ENCODE measurements around the gene PRPF31. TPM values are rescaled to one million over a fixed set of nuclear protein-coding genes. Genes with fewer than 3 reads are reported as not detected.

Gene PRPF31
- total and polyA plus RNA-seq, 2 of the 13 experiments (the other 11 are each of a cell fraction or from before 2014, with no cell fraction given), result 23.8 to 63.8 TPM

DNA sequence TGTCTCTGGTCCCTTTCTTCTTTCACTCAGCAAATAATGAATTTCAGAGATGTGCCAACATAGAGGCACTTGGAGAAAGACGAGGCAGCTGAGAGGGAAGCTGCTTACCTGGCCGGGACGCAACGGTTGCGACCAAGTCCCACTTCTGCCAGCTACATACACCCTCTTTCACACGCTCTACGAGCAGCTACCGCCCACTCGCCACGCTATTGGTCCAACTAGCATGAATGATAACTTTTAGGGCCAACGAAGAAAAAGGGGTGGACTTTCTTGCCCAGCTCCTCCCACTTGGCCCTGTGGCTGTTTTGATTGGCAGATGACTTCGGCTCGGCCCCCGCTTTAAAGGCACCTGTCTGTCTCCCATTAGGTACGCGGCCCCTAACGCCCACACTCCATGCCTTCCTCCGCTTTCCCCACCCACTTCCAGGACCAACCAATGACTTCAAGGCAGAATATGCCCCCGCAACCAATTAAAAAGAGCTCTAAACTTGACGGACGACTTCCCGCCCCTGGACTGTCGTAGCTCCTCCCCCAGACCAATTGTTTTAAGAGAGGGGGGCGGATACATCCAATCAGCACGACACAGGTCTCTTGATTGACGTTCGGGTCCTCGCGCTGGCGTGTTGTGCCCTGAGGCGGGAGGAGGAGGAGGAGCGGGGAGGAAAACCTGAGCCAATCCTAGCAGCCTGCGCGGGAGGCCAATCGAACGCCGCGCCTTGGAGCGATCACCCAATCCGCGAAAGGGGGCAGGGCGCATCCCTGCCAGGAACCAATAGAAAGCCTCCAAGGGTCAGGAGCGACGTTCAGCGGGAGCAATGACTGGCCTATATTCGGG lies 21.5 kb downstream of the PRPF31 start (continued):
- no peak; the same call in 1 of the 2 replicates for TF ChIP-seq ZNF788 (CRISPR knock-in tag; IDR thresholded peaks at IDR 0.05; ENCODE audit: borderline replicate concordance)
- peak; percentile 63; the same call in 1 of the 2 replicates for TF ChIP-seq ZNF792 (CRISPR knock-in tag; IDR thresholded peaks at IDR 0.05)
- TF ChIP-seq, protein P1, sequence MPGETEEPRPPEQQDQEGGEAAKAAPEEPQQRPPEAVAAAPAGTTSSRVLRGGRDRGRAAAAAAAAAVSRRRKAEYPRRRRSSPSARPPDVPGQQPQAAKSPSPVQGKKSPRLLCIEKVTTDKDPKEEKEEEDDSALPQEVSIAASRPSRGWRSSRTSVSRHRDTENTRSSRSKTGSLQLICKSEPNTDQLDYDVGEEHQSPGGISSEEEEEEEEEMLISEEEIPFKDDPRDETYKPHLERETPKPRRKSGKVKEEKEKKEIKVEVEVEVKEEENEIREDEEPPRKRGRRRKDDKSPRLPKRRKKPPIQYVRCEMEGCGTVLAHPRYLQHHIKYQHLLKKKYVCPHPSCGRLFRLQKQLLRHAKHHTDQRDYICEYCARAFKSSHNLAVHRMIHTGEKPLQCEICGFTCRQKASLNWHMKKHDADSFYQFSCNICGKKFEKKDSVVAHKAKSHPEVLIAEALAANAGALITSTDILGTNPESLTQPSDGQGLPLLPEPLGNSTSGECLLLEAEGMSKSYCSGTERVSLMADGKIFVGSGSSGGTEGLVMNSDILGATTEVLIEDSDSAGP (CRISPR knock-in tag; IDR thresholded peaks at IDR 0.05; ENCODE audit: borderline replicate concordance), result peak; percentile 50; the same call in 1 of the 2 replicates
- TF ChIP-seq ZFP62 (CRISPR knock-in tag; IDR thresholded peaks at IDR 0.05), result no peak
- TF ChIP-seq, protein P2, sequence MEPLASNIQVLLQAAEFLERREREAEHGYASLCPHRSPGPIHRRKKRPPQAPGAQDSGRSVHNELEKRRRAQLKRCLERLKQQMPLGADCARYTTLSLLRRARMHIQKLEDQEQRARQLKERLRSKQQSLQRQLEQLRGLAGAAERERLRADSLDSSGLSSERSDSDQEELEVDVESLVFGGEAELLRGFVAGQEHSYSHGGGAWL (CRISPR knock-in tag; IDR thresholded peaks at IDR 0.05), result no peak
- no peak for TF ChIP-seq PHB2 (IDR thresholded peaks at IDR 0.05; ENCODE audit: partially characterized antibody)
- no peak for TF ChIP-seq RBFOX2 (IDR thresholded peaks at IDR 0.05; ENCODE audit: low read depth, low read length)
- TF ChIP-seq, protein P3, sequence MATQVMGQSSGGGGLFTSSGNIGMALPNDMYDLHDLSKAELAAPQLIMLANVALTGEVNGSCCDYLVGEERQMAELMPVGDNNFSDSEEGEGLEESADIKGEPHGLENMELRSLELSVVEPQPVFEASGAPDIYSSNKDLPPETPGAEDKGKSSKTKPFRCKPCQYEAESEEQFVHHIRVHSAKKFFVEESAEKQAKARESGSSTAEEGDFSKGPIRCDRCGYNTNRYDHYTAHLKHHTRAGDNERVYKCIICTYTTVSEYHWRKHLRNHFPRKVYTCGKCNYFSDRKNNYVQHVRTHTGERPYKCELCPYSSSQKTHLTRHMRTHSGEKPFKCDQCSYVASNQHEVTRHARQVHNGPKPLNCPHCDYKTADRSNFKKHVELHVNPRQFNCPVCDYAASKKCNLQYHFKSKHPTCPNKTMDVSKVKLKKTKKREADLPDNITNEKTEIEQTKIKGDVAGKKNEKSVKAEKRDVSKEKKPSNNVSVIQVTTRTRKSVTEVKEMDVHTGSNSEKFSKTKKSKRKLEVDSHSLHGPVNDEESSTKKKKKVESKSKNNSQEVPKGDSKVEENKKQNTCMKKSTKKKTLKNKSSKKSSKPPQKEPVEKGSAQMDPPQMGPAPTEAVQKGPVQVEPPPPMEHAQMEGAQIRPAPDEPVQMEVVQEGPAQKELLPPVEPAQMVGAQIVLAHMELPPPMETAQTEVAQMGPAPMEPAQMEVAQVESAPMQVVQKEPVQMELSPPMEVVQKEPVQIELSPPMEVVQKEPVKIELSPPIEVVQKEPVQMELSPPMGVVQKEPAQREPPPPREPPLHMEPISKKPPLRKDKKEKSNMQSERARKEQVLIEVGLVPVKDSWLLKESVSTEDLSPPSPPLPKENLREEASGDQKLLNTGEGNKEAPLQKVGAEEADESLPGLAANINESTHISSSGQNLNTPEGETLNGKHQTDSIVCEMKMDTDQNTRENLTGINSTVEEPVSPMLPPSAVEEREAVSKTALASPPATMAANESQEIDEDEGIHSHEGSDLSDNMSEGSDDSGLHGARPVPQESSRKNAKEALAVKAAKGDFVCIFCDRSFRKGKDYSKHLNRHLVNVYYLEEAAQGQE (IDR thresholded peaks at IDR 0.05; ENCODE audit: borderline replicate concordance in 1 of 2, low read depth in 1 of 2, low read length in 2 of 2), result peak in 1 of 2 experiments; percentile 30; a peak in 1 of 4 replicates
- peak; percentile 25; the same call in 1 of the 2 replicates for TF ChIP-seq SALL1 (CRISPR knock-in tag; IDR thresholded peaks at IDR 0.05)
- TF ChIP-seq AHR (CRISPR knock-in tag; IDR thresholded peaks at IDR 0.05), result no peak
- 0 out of 2 replicates have a peak, but pooled peaks have one; percentile 25 for TF ChIP-seq NCOA2 (CRISPR knock-in tag; IDR thresholded peaks at IDR 0.05)
- TF ChIP-seq, protein P4, sequence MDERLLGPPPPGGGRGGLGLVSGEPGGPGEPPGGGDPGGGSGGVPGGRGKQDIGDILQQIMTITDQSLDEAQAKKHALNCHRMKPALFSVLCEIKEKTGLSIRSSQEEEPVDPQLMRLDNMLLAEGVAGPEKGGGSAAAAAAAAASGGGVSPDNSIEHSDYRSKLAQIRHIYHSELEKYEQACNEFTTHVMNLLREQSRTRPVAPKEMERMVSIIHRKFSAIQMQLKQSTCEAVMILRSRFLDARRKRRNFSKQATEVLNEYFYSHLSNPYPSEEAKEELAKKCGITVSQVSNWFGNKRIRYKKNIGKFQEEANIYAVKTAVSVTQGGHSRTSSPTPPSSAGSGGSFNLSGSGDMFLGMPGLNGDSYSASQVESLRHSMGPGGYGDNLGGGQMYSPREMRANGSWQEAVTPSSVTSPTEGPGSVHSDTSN (CRISPR knock-in tag; IDR thresholded peaks at IDR 0.05), result peak; percentile 94
- peak; percentile 35; the same call in 1 of the 2 replicates for TF ChIP-seq SPEN (CRISPR knock-in tag; IDR thresholded peaks at IDR 0.05; ENCODE audit: low read depth)
- TF ChIP-seq ZNF343 (CRISPR knock-in tag; IDR thresholded peaks at IDR 0.05), result 0 out of 2 replicates have a peak, but pooled peaks have one; percentile 52
- peak; percentile 64; the same call in 1 of the 2 replicates for TF ChIP-seq KAT8 (CRISPR knock-in tag; IDR thresholded peaks at IDR 0.05)
- TF ChIP-seq FOSL1 (CRISPR knock-in tag; IDR thresholded peaks at IDR 0.05; ENCODE audit: borderline replicate concordance), result no peak
- TF ChIP-seq ZFX (CRISPR knock-in tag; IDR thresholded peaks at IDR 0.05; ENCODE audit: low read depth), result no peak
- TF ChIP-seq ZNF17 (CRISPR knock-in tag; IDR thresholded peaks at IDR 0.05), result no peak
- no peak for TF ChIP-seq ZNF180 (CRISPR knock-in tag; IDR thresholded peaks at IDR 0.05; ENCODE audit: borderline replicate concordance, low read depth)
- TF ChIP-seq NFYC (CRISPR knock-in tag; IDR thresholded peaks at IDR 0.05), result peak; percentile 94
- TF ChIP-seq, protein P5, sequence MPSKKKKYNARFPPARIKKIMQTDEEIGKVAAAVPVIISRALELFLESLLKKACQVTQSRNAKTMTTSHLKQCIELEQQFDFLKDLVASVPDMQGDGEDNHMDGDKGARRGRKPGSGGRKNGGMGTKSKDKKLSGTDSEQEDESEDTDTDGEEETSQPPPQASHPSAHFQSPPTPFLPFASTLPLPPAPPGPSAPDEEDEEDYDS (CRISPR knock-in tag; IDR thresholded peaks at IDR 0.05), result peak; percentile 81
